HT1080 (cell line): Measurements from ENCODE around the gene EFHC1. TPM values are rescaled to one million over a fixed set of nuclear protein-coding genes. Genes with fewer than 3 reads are reported as not detected.
A peak's percentile ranks its signal among the peaks of the same experiment; 100 is the strongest.
"Not testable (repeated sequence)": the region's sequence is repeated elsewhere in the genome, so short reads cannot be mapped to it uniquely, and the experiment has no call there.

Source experiments
- DNase-seq: peaks from one replicate; pipeline ENCODE4 v3.0.0-alpha.2; 2015; ENCODE audit warnings: low read depth
- total RNA-seq: library from RNA; depleted of rRNA; stranded (reverse); fragments of >200 nt; shearing (Covaris generic); gene quantifications from 2 replicates; pipeline ENCODE4 v1.2.3, GENCODE V29; 2014

EFHC1 gene
- total RNA-seq, 1 experiment from 2014 or later = 10.2 TPM

- no peak for DNase-seq
These were observed 15.2 kb downstream of the EFHC1 start for GRCh38 chr6:52435345-52435744.

DNA sequence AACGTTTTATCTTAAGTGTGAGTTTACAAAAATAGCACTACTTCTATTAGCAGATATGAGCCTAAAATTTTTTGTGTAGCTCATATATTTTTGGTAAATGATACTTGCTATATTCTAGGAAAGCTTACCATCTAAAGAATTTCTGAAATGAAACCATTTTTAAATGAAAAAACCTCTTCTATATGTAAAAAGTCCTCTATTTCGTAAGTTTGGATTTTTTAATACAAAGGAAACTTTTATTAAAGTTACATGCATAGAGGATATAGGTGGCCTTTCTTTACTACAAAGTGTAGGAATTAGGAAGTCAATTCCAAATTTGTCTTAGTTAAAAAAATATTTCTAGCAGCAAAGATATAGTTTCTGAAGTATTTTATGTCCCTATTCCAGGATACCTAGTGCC is 18.8 kb downstream of the EFHC1 start:
- DNase-seq = no peak

GRCh38 chr6:52454556-52454955 is 34.4 kb downstream of the EFHC1 start:
- peak; percentile 88 for DNase-seq

GRCh38 chr6:52457096-52457495 is 37.0 kb downstream of the EFHC1 start:
- no peak for DNase-seq

- not testable (repeated sequence) for DNase-seq
These were observed 41.1 kb downstream of the EFHC1 start for GRCh38 chr6:52461194-52461593.

GRCh38 chr6:52474173-52474572 is 54.0 kb downstream of the EFHC1 start:
- DNase-seq = no peak

GRCh38 chr6:52475307-52475706 is 55.2 kb downstream of the EFHC1 start:
- DNase-seq = no peak

GRCh38 chr6:52482903-52483670 is 62.9 kb downstream of the EFHC1 start:
- DNase-seq = no peak

DNA sequence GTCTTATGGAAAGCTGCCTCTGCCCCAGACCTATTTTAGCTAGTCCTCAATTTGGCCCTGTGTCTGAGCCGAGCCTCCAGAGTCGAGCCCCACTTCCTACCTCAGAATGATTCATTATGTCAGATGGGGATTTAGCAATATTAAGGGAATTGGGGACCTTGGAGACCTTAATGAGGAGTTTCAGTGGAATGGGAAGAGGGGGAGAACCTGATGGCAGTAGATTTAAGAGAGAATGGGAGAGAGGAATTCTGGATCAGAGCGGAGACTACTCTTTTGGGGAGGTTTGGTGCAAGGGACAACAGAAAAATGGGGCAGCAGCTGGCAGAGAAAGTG is 63.5 kb downstream of the EFHC1 start:
- no peak for DNase-seq

- DNase-seq = no peak
These were observed 69.7 kb downstream of the EFHC1 start for GRCh38 chr6:52489881-52490280.

- no peak for DNase-seq
These were observed 71.3 kb downstream of the EFHC1 start for GRCh38 chr6:52491203-52492069.

DNA sequence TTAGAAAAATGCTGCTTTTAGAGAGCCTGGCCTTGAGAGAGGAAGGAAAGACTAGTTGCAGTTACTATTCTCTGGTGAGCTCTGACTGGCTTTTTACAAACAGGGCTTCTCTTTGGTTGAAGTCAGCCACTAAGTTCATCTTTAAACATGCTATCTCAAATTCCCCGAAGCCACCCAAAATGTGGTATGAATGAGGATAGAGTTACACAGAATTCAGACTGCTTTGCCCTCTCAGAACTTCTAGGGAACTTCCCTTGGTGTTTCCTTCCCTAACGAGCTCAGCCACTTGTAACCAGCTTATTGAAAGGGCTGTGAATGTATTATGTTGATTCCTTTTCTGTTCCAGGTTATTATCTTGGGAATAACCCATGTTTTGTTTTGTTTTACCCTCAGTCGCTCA is 73.5 kb downstream of the EFHC1 start:
- DNase-seq = no peak

GRCh38 chr6:52494298-52495072 is 74.3 kb downstream of the EFHC1 start:
- DNase-seq = no peak

- no peak for DNase-seq
These were observed 75.8 kb downstream of the EFHC1 start for GRCh38 chr6:52495922-52496321.

GRCh38 chr6:52496631-52497030 is 76.5 kb downstream of the EFHC1 start:
- no peak for DNase-seq

- DNase-seq = no peak
These were observed 77.7 kb downstream of the EFHC1 start for GRCh38 chr6:52497652-52498408.

DNA sequence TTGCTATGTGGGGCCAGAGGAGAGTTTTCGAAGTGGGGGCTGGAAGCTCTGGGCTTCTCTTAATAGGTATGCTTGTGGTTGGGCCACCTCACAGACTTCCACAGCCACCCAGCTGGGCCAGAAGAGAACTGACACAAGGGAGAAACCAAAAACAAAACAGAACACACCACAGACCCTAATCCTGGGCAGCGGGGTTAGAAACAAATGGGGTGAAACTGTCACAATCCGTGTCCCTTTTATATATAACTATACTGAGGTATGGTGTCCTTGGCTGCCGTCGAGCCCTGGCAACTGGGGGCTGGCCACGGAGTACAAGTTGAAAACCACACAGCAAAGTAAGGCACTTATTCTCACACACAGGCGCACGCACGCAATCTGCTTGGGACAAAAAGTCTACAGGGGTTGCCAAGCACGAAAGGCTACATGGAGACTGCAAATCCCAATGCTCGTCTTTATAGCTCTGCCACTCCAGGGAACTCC is 78.4 kb downstream of the EFHC1 start:
- no peak for DNase-seq

DNA sequence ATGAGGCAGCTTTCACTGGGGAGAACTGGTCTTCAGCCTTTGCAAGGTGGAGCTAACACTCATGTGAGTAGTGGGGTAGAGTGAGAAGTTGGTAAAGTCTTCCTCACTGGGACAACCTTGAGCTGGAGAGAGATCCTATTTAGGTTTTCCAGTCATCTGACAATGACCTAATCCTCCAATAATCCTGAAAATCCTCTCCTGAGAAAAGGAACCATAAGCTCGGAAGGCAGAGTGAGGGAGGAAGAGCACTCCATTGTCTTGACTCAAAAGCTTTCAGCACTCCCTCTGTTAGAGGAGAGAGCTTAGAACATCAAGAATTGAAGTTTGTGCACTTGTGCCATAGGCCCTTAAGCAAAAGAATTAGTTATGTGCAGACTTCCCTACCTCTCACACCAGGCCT is 78.9 kb downstream of the EFHC1 start:
- peak; percentile 64 for DNase-seq

- DNase-seq = no peak
These were observed 79.6 kb downstream of the EFHC1 start for GRCh38 chr6:52499681-52500236.

- DNase-seq = no peak
These were observed 80.3 kb downstream of the EFHC1 start for GRCh38 chr6:52500238-52501129.
